SH-SY5Y (cell line): ENCODE data around the gene CDCA7L.
A peak's percentile ranks its signal among the peaks of the same experiment; 100 is the strongest.

Experiments used
- GATA2 ChIP-seq: IDR thresholded peaks from 2 replicates; pipeline ENCODE4 v1.6.1; 2011; ENCODE audit warnings: mild to moderate bottlenecking, low read depth, low read length
- GATA3 ChIP-seq: IDR thresholded peaks from 2 replicates; pipeline ENCODE4 v1.6.1; 2011; ENCODE audit warnings: low read depth, mild to moderate bottlenecking, low read length, moderate library complexity

DNA sequence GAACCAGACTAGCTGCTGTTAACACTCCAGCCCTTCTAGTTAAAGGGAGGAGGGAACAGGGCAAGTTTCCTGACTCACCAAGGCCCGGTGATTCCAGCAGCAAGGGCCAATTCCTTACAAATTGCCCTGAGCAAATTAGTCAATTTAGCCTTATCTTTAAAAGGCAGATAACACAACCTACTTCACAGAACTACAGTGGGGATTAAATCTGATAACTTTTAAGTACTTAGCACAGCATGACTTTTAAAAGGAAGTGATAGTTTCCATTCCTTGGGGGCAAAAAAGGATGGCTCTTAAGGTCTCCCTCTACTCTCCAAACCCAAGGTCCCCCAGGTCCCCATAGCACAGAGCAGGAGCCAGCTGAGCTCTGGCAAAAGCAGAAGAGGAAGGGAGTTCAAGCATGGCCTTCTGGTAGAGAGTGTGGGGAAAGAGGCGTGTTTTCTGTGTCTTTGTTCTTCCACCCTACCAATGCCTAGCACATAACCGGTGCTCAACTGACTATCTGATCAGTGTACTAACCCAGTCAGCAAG lies 4.0 kb downstream of the CDCA7L start:
- peak; percentile 34; the same call in 1 of the 2 replicates for TF ChIP-seq GATA2
- peak; percentile 24; the same call in 1 of the 2 replicates for TF ChIP-seq GATA3
